Fibroblast of lung (primary cell): ENCODE results near the gene ADGRF3. TPM values are rescaled to one million over a fixed set of nuclear protein-coding genes. Genes with fewer than 3 reads are reported as not detected.
A peak's percentile ranks its signal among the peaks of the same experiment; 100 is the strongest.

Experiments used
- DNase-seq, 2 donors: peaks; one replicate each; pipeline versions ENCODE4 v3.0.0 to v3.0.0-alpha.2; 2010; ENCODE audit warnings: low read depth in 2 of 2
- H2AFZ ChIP-seq: 2 replicates; pipeline ENCODE4 v1.5.1; 2012; ENCODE audit warnings: low read length, control low read depth, inconsistent platforms
- H3K27ac ChIP-seq: 2 replicates; pipeline ENCODE4 v1.5.1; 2011; ENCODE audit warnings: low read length, control low read depth; ENCODE audit not compliant: insufficient read depth
- H3K27me3 ChIP-seq: 2 replicates; pipeline ENCODE4 v1.5.1; 2011; ENCODE audit warnings: mild to moderate bottlenecking, low read length; ENCODE audit not compliant: control insufficient read depth, insufficient read depth
- H3K36me3 ChIP-seq: 2 replicates; pipeline ENCODE4 v1.5.1; 2011; ENCODE audit warnings: low read length; ENCODE audit not compliant: control insufficient read depth, insufficient read depth
- H3K4me1 ChIP-seq: 2 replicates; pipeline ENCODE4 v1.5.1; 2011; ENCODE audit warnings: low read length; ENCODE audit not compliant: control insufficient read depth, insufficient read depth; ENCODE audit errors: extremely low read depth
- H3K4me2 ChIP-seq: 2 replicates; pipeline ENCODE4 v1.5.1; 2011; ENCODE audit warnings: low read length, control low read depth; ENCODE audit not compliant: insufficient read depth; ENCODE audit errors: extremely low read depth
- H3K4me3 ChIP-seq, 4 experiments: fragments of 200-600 bp in 1 of 4; sonication (generic) in 1 of 4; replicated peaks in 1 of 4; 2 replicates each; pipeline ENCODE4 v1.5.1; 2011 to 2016; ENCODE audit warnings: low read length in 4 of 4, low read depth in 3 of 4, mild to moderate bottlenecking in 3 of 4, control low read depth in 2 of 4, inconsistent platforms in 1 of 4, mixed read lengths in 1 of 4; ENCODE audit not compliant: insufficient read depth in 1 of 4; ENCODE audit errors: control extremely low read depth in 1 of 4
- H3K79me2 ChIP-seq: 2 replicates; pipeline ENCODE4 v1.5.1; 2012; ENCODE audit warnings: mild to moderate bottlenecking, low read length, inconsistent platforms; ENCODE audit not compliant: control insufficient read depth, insufficient read depth
- H3K9ac ChIP-seq: 2 replicates; pipeline ENCODE4 v1.5.1; 2011; ENCODE audit warnings: mild to moderate bottlenecking, low read length, control low read depth; ENCODE audit not compliant: insufficient read depth
- H3K9me3 ChIP-seq: 2 replicates; pipeline ENCODE4 v1.5.1; 2012; ENCODE audit warnings: low read depth, low read length; ENCODE audit not compliant: control insufficient read depth, insufficient read depth
- H4K20me1 ChIP-seq: 2 replicates; pipeline ENCODE4 v1.5.1; 2011; ENCODE audit warnings: low read length; ENCODE audit not compliant: control insufficient read depth, insufficient read depth; ENCODE audit errors: extremely low read depth
- EZH2 ChIP-seq: IDR thresholded peaks from 2 replicates; pipeline ENCODE4 v1.5.1; 2012; ENCODE audit warnings: low read length, control low read depth, mild to moderate bottlenecking; ENCODE audit errors: missing control alignments
- polyA minus RNA-seq: library from RNA; depleted of rRNA, polyadenylated mRNA; stranded (reverse); fragments of >200 nt; gene quantifications from 2 replicates; pipeline ENCODE4 v1.2.3, GENCODE V29; 2011; ENCODE audit warnings: low replicate concordance
- polyA plus RNA-seq, 2 donors: library from polyadenylated mRNA; depleted of rRNA in 1 of 2; stranded (reverse) in 1 of 2; unstranded in 1 of 2; fragments of >200 nt; gene quantifications; 2 replicates each; pipeline ENCODE4 v1.2.1, GENCODE V29; 2011 to 2012; ENCODE audit warnings: missing spikeins in 1 of 2
- total RNA-seq: library from RNA; depleted of rRNA; stranded (reverse); fragments of >200 nt; gene quantifications from 2 replicates; pipeline ENCODE4 v1.2.1, GENCODE V29; 2014
- TF ChIP-seq, protein P1 (sequence below), 2 donors: IDR thresholded peaks in 1 of 2; conservative IDR thresholded peaks in 1 of 2; 1 replicate in 1 of 2; 2 replicates in 1 of 2; pipeline ENCODE4 v1.5.1; 2011 to 2012; ENCODE audit warnings: low read length in 2 of 2, control low read depth in 1 of 2, inconsistent platforms in 1 of 2, low read depth in 1 of 2, mild to moderate bottlenecking in 1 of 2

ADGRF3 gene, protein sequence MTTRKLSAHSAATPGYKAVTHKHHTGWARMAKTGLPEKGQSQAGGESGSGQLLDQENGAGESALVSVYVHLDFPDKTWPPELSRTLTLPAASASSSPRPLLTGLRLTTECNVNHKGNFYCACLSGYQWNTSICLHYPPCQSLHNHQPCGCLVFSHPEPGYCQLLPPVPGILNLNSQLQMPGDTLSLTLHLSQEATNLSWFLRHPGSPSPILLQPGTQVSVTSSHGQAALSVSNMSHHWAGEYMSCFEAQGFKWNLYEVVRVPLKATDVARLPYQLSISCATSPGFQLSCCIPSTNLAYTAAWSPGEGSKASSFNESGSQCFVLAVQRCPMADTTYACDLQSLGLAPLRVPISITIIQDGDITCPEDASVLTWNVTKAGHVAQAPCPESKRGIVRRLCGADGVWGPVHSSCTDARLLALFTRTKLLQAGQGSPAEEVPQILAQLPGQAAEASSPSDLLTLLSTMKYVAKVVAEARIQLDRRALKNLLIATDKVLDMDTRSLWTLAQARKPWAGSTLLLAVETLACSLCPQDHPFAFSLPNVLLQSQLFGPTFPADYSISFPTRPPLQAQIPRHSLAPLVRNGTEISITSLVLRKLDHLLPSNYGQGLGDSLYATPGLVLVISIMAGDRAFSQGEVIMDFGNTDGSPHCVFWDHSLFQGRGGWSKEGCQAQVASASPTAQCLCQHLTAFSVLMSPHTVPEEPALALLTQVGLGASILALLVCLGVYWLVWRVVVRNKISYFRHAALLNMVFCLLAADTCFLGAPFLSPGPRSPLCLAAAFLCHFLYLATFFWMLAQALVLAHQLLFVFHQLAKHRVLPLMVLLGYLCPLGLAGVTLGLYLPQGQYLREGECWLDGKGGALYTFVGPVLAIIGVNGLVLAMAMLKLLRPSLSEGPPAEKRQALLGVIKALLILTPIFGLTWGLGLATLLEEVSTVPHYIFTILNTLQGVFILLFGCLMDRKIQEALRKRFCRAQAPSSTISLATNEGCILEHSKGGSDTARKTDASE
- under 0.01 TPM in 1 of 2 replicates, not detected in the other for total RNA-seq
- 0.06 and 0.24 TPM in 2 replicates for polyA plus RNA-seq
- polyA plus RNA-seq (2012): 0.05 and 0.07 TPM in 2 replicates
- polyA minus RNA-seq: not detected in 2 replicates

DNA sequence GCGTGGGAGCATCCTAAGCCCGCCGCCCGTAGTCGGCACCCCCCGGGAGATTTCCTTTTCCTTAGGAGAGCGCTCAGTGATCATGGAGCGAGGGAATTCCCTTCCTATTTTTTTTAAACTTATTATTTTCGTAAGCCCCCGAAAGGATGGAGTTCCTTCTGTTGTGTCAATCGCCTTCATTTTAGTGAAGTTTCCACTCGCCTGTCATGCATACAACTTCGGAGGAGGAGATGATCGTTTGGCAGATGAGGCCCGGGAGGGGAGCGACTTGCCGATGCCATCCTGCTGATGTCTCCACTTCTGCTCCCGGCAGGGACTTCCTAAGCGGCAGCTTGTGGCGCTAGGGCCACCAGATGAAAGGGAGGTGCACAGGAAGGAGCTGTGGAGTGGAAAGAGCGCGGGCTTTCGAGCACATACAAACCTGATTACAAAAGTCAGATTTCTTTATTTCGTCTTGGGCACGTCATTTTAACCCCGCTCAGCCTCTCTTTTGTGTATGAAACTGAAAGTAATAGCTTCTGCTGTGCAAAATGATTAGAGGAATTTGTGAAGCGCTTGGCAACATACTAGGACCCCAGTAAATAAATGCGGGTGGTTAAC, at the start of gene ADGRF3:
Gene ADGRF3 (minus strand): TSS at position 336 of the 600 bp plus-strand sequence. CDS start 555 bp downstream, outside the sequence.
- no peak for TF ChIP-seq EZH2
- peak within 1 kb of the TSS; percentile 95 for H2AFZ ChIP-seq
- H3K79me2 ChIP-seq: peaks cover 52% of the 10 kb centered on the region
- H3K4me1 ChIP-seq: peaks cover 2% of the 10 kb centered on the region
- H3K36me3 ChIP-seq: no peaks in the 10 kb centered on the region
- peak within 1 kb of the TSS; percentile 89 for H3K4me2 ChIP-seq
- H3K9ac ChIP-seq: peak within 1 kb of the TSS; percentile 93
- H3K9me3 ChIP-seq: no peaks in the 10 kb centered on the region
- H4K20me1 ChIP-seq: no peaks in the 10 kb centered on the region
- peak within 1 kb of the TSS; percentile 85 for H3K27ac ChIP-seq
- H3K27me3 ChIP-seq: no peaks in the 10 kb centered on the region
- DNase-seq: peak; percentile 30 to 48
- peak within 1 kb of the TSS; percentile 86 to 96 (median 92) for H3K4me3 ChIP-seq

DNA sequence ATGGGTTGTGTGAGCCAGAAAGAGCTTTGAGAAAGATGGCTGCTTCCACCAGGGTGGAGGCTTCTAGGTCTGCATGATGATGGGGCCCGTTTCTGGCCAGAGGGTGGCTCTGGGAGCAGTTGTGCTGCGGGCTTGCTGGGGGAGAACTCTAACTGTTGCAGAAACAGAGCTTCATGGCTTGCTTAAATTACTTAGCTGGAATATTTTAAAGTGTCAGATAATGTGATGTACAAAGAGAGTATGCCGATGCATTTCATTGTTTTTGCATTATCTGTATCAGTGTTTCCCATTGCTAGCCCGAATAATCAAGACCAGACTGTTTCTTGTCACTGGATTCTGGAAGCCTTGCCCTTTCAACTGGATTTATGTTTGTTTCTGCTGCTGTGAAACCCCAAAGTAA, 48.8 kb upstream of the ADGRF3 start:
- Histone ChIP-seq H3K27me3 (no peaks in the 10 kb centered on the region), H3K79me2 (no peaks in the 10 kb centered on the region), H3K4me3 (no peak overlapping the region), H3K27ac (no peak overlapping the region), H4K20me1 (no peaks in the 10 kb centered on the region), H3K9ac (no peak overlapping the region), H3K9me3 (no peaks in the 10 kb centered on the region), H2AFZ (no peak overlapping the region), H3K4me2 (no peak overlapping the region), H3K4me1 (no peaks in the 10 kb centered on the region), H3K36me3 (peaks cover 6% of the 10 kb centered on the region)
- TF ChIP-seq, protein P1, sequence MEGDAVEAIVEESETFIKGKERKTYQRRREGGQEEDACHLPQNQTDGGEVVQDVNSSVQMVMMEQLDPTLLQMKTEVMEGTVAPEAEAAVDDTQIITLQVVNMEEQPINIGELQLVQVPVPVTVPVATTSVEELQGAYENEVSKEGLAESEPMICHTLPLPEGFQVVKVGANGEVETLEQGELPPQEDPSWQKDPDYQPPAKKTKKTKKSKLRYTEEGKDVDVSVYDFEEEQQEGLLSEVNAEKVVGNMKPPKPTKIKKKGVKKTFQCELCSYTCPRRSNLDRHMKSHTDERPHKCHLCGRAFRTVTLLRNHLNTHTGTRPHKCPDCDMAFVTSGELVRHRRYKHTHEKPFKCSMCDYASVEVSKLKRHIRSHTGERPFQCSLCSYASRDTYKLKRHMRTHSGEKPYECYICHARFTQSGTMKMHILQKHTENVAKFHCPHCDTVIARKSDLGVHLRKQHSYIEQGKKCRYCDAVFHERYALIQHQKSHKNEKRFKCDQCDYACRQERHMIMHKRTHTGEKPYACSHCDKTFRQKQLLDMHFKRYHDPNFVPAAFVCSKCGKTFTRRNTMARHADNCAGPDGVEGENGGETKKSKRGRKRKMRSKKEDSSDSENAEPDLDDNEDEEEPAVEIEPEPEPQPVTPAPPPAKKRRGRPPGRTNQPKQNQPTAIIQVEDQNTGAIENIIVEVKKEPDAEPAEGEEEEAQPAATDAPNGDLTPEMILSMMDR (conservative IDR thresholded peaks at IDR 0.05 in 1 of 2, IDR thresholded peaks at IDR 0.05 in 1 of 2; ENCODE audit: low read depth in 1 of 2, low read length in 2 of 2): no peak
- TF ChIP-seq EZH2: no peak
- DNase-seq: no peak

DNA sequence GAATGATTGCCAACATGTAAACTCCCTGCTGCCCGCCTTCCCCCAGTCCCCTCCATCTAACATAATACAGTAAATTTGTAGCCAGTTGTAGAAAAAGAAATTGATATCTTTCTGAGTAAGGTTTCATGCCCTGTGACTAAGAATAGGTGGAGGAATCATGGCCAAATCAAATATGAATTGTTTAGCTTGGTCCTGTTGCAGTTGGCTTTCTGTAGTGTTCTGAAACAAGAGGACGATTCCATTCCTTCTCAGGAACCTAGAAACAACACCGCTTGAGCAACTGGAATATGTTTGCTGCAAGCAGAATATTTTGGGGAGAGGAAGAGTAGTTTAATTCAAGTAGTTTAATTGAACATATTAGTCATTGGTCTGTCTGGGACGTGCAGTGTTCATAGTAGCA, 48.1 kb upstream of the ADGRF3 start:
- H3K4me3 ChIP-seq: no peak overlapping the region
- H3K27me3 ChIP-seq: no peaks in the 10 kb centered on the region
- no peak overlapping the region for H3K9ac ChIP-seq
- H2AFZ ChIP-seq: no peak overlapping the region
- peaks cover 6% of the 10 kb centered on the region for H3K36me3 ChIP-seq
- no peaks in the 10 kb centered on the region for H3K9me3 ChIP-seq
- H3K4me1 ChIP-seq: no peaks in the 10 kb centered on the region
- peak; percentile 14 to 39 for DNase-seq
- H4K20me1 ChIP-seq: no peaks in the 10 kb centered on the region
- no peaks in the 10 kb centered on the region for H3K79me2 ChIP-seq
- H3K4me2 ChIP-seq: no peak overlapping the region
- no peak overlapping the region for H3K27ac ChIP-seq
- TF ChIP-seq, protein P1 (conservative IDR thresholded peaks at IDR 0.05 in 1 of 2, IDR thresholded peaks at IDR 0.05 in 1 of 2; ENCODE audit: low read depth in 1 of 2, low read length in 2 of 2): no peak
- TF ChIP-seq EZH2: no peak
